K562 (cell line): Measurements from ENCODE around the gene NT5DC2. TPM values are rescaled to one million over a fixed set of nuclear protein-coding genes. Genes with fewer than 3 reads are reported as not detected.

Source experiments
- ATAC-seq: fragments of 200-7000 bp; cut with Tn5 transposase; 3 replicates; pipeline ENCODE4 v1.9.1; 2020; ENCODE audit warnings: moderate library complexity
- BruUV-seq: library from RNA; stranded (reverse); fragments of 400-500 nt; replicated peaks from 2 replicates; lab custom pipeline; 2021; lab: Mats Ljungman, UMichigan
- CTCF ChIA-PET: fragments of 300-600 bp; formaldehyde crosslinking; extraction: SDS; loops from one replicate; lab custom pipeline; 2021; ENCODE audit warnings: low intra/inter-chr PET ratio; lab: Yijun Ruan, JAX
- POLR2A ChIA-PET: fragments of 300-600, 350-650 bp; sonication (Branson Sonifier 250); formaldehyde crosslinking; extraction: SDS; loops from one replicate; lab custom pipeline; 2021; ENCODE audit warnings: antibody characterized with exemption, inconsistent platforms; lab: Yijun Ruan, JAX
- DNase-seq, 4 experiments: peaks; one replicate each; pipeline versions ENCODE4 v3.0.0 to v3.0.0-alpha.2; 2011 to 2018; ENCODE audit warnings: low spot score in 3 of 4, mixed read lengths in 3 of 4; ENCODE audit errors: extremely low read depth in 1 of 4
- FAIRE-seq: peaks from 2 replicates; lab custom pipeline; 2011; peaks lifted over from hg19 to GRCh38; lab: Jason Lieb, UNC
- H2AFZ ChIP-seq: 2 replicates; pipeline ENCODE4 v1.6.0; 2011; ENCODE audit warnings: low read depth, low read length, control low read depth, inconsistent platforms
- H3K27ac ChIP-seq: fragments of 200-600 bp; 3 replicates; pipeline ENCODE4 v1.8.0; 2011; ENCODE audit warnings: low read depth, mild to moderate bottlenecking, control low read depth, inconsistent platforms, low read length, moderate library complexity, mixed read lengths; ENCODE audit errors: extremely low read depth
- H3K27me3 ChIP-seq, 2 experiments: fragments of 300-600 bp in 1 of 2; 2 replicates in 1 of 2; 3 replicates in 1 of 2; pipeline versions ENCODE4 v1.6.0 to v1.8.0; 2011; ENCODE audit warnings: inconsistent platforms in 2 of 2, low read length in 2 of 2, mild to moderate bottlenecking in 1 of 2, mixed read lengths in 1 of 2, moderate library complexity in 1 of 2; ENCODE audit not compliant: control insufficient read depth in 2 of 2, insufficient read depth in 2 of 2
- H3K36me3 ChIP-seq: fragments of 300-600 bp; 3 replicates; pipeline ENCODE4 v1.8.0; 2011; ENCODE audit warnings: mild to moderate bottlenecking, low read length, inconsistent platforms; ENCODE audit not compliant: control insufficient read depth, insufficient read depth
- H3K4me1 ChIP-seq, 2 experiments: fragments of 200-600 bp in 1 of 2; replicated peaks in 1 of 2; 2 replicates in 1 of 2; 3 replicates in 1 of 2; pipeline versions ENCODE4 v1.5.1 to v1.8.0; 2011; ENCODE audit warnings: inconsistent platforms in 2 of 2, low read length in 2 of 2, mild to moderate bottlenecking in 1 of 2, mixed read lengths in 1 of 2, moderate library complexity in 1 of 2; ENCODE audit not compliant: control insufficient read depth in 2 of 2, insufficient read depth in 2 of 2
- H3K4me2 ChIP-seq: 2 replicates; pipeline ENCODE4 v1.6.1; 2011; ENCODE audit warnings: low read length, control low read depth, inconsistent platforms, mixed read lengths; ENCODE audit not compliant: insufficient read depth
- H3K4me3 ChIP-seq: fragments of 200-600 bp; sonication (generic), shearing (Covaris generic); 2 replicates; pipeline ENCODE4 v1.5.1; 2016; ENCODE audit warnings: control low read depth, inconsistent platforms
- H3K79me2 ChIP-seq: fragments of 200-600 bp; 3 replicates; pipeline ENCODE4 v1.8.0; 2011; ENCODE audit warnings: low read length, inconsistent platforms; ENCODE audit not compliant: control insufficient read depth, insufficient read depth
- H3K9ac ChIP-seq, 2 experiments: 2 replicates each; pipeline versions ENCODE4 v1.6.0 to v1.6.1; 2011; ENCODE audit warnings: low read depth in 2 of 2, low read length in 2 of 2, control low read depth in 1 of 2, inconsistent platforms in 1 of 2, mild to moderate bottlenecking in 1 of 2, mixed read lengths in 1 of 2; ENCODE audit not compliant: insufficient read depth in 1 of 2
- H3K9me1 ChIP-seq: one replicate; pipeline ENCODE4 v1.6.0; 2011; ENCODE audit warnings: inconsistent platforms, mild to moderate bottlenecking, low read length, moderate library complexity; ENCODE audit not compliant: control insufficient read depth, insufficient read depth
- H3K9me3 ChIP-seq: replicated peaks from 2 replicates; pipeline ENCODE4 v1.5.1; 2011; ENCODE audit warnings: low read depth, low read length, inconsistent platforms; ENCODE audit not compliant: control insufficient read depth, insufficient read depth
- H4K20me1 ChIP-seq: replicated peaks from 2 replicates; pipeline ENCODE4 v1.6.1; 2011; ENCODE audit warnings: low read length, inconsistent platforms, mixed read lengths; ENCODE audit not compliant: control insufficient read depth, insufficient read depth
- ETV5 ChIP-seq: sonication (generic); formaldehyde crosslinking; IDR thresholded peaks from 2 replicates; pipeline ENCODE4 v1.4.0; 2020; ENCODE audit warnings: low read depth, mild to moderate bottlenecking, missing genetic modification reagents
- SPI1 ChIP-seq: IDR thresholded peaks from 2 replicates; pipeline ENCODE4 v1.6.1; 2011; ENCODE audit warnings: low read depth, low read length, control low read depth, borderline replicate concordance
- ZBTB5 ChIP-seq: fragments of 450-650 bp; IDR thresholded peaks from 2 replicates; pipeline ENCODE4 v1.6.1; 2017; ENCODE audit warnings: antibody characterized with exemption
- WGBS: fragments of 100-300 bp; shearing (Covaris generic); methylation state at CpG from one replicate; pipeline ENCODE4 v1.1.6; 2016; ENCODE audit warnings: low coverage, mixed read lengths; ENCODE audit not compliant: insufficient coverage; ENCODE audit errors: missing lambda C conversion rate; 5-methylcytosine and 5-hydroxymethylcytosine counted together
- in situ Hi-C: fragments of 300-500 bp; cut with MboI; formaldehyde crosslinking; loops from 4 replicates; pipeline ENCODE4 v1.15.0; 2018; ENCODE audit warnings: inconsistent platforms, mixed read lengths
- intact Hi-C: fragments of 100-400 bp; cut with micrococcal nuclease; formaldehyde crosslinking; loops from 2 replicates; pipeline ENCODE4 v1.14.2; 2022
- polyA plus RNA-seq, 8 experiments: library from polyadenylated mRNA; depleted of rRNA in 4 of 8; stranded (reverse) in 5 of 8; unstranded in 3 of 8; fragments of >200 nt; fragmentation: Nextera tagmentation in 2 of 8; fragmentation: Illumina TruSeq in 1 of 8; extraction: Ambion mirVana in 2 of 8; extraction: Trizol in 1 of 8; gene quantifications; 2 replicates each; pipeline versions ENCODE4 v1.2.1 to v1.2.3, GENCODE V29; 2011 to 2014; ENCODE audit warnings: inconsistent platforms in 1 of 8, missing spikeins in 1 of 8
- total RNA-seq, 7 experiments: library from RNA; depleted of rRNA in 6 of 7; stranded (reverse); fragments of >200 nt in 6 of 7; fragmentation: Illumina TruSeq in 2 of 7; extraction: Trizol in 2 of 7; gene quantifications; 2 replicates each; pipeline versions ENCODE4 v1.2.1 to v1.2.3, GENCODE V29; 2011 to 2021; ENCODE audit warnings: low replicate concordance in 1 of 7

NT5DC2 gene
- total and polyA plus RNA-seq, 9 of the 15 experiments (the other 6 are each of a cell fraction or from before 2014, with no cell fraction given): 25.6 to 168 (median 122) TPM

DNA sequence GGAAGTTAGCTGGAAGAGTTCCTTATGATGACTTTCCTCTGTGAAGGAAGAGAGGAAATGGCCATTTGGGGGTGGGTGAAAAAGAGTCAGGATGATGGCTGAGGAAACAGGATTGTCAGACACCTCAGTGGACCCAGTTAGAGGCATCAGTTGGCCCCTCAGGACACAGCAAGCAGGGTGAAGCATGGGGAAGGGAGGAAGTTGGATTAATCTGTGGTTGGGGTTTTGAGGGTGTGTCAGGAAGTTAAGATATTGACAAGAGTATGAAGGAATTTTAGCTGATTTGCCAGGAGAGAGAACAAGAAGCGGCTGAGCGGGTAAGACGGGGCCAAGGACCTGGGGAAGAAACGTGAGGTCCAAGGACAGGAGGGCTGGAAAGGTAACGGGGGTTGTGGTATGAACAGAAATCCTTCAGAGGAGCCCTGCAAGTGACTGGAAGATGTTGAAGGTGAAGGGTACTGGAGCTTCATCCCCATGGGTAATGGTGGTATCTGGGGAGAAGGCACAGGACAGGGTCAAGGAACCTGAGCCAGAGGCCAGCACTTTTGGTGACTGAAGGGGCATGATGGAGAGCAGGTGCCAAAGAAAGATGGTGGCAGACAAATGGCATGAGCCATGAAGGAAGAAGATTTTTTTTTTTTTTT is 5.5 kb upstream of the NT5DC2 start:
- peaks cover 23 to 27% of the 10 kb centered on the region in 2 experiments for H3K4me1 ChIP-seq
- intact Hi-C loops: no loop called here
- DNase-seq: no peak
- in situ Hi-C loops: no loop called here
- H3K9me3 ChIP-seq: no peaks in the 10 kb centered on the region
- H3K9me1 ChIP-seq: no peaks in the 10 kb centered on the region
- H3K27me3 ChIP-seq: no peaks in the 10 kb centered on the region
- H3K36me3 ChIP-seq: peaks cover 37% of the 10 kb centered on the region; the same call in 2 of the 3 replicates
- H3K4me2 ChIP-seq: peak overlapping the region; percentile 74
- peak overlapping the region; percentile 11 to 25; a peak in 3 of 4 replicates for H3K9ac ChIP-seq
- H3K27ac ChIP-seq: no peak overlapping the region; the same call in 2 of the 3 replicates
- TF ChIP-seq SPI1 (peak; percentile 60; the same call in 1 of the 2 replicates), ZBTB5 (no peak), ETV5 (CRISPR knock-in tag) (0 out of 2 replicates have a peak, but pooled peaks have one; percentile 46)
- TF ChIP-seq, all 486 proteins: peak for 2
- Histone ChIP-seq H2AFZ (no peak overlapping the region), H4K20me1 (peaks cover 19% of the 10 kb centered on the region), H3K4me3 (peak overlapping the region; percentile 21; the same call in 1 of the 2 replicates), H3K79me2 (peaks cover 65% of the 10 kb centered on the region)
- POLR2A ChIA-PET: interaction anchor here (0.7 kb wide), 1 partner anchor 160 kb away, joined by 3 read pairs; no protein-coding TSS in a partner anchor
- CTCF ChIA-PET: no interaction called here
- WGBS: 41% methylated on average over 5 of the region's 5 CpGs
- ATAC-seq (no peak), FAIRE-seq (no peak)
- no TSS peak for BruUV-seq
